CD4-positive, alpha-beta memory T cell (primary cell): ENCODE results near the gene MEX3C. TPM values are rescaled to one million over a fixed set of nuclear protein-coding genes. Genes with fewer than 3 reads are reported as not detected.
A peak's percentile ranks its signal among the peaks of the same experiment; 100 is the strongest.

Experiments
- CTCF ChIA-PET: fragments of 350-600 bp; sonication (Branson Sonifier 250); formaldehyde crosslinking; loops from one replicate; lab custom pipeline; 2021; ENCODE audit warnings: inconsistent platforms; ENCODE audit not compliant: partially characterized antibody; lab: Charles Lee
- POLR2A ChIA-PET: fragments of 350-600 bp; sonication (Branson Sonifier 250); formaldehyde crosslinking; loops from one replicate; lab custom pipeline; 2021; ENCODE audit not compliant: partially characterized antibody; lab: Charles Lee
- DNase-seq, 5 donors: peaks; one replicate each; pipeline versions ENCODE4 v3.0.0 to v3.0.0-alpha.2; 2020 to 2022; ENCODE audit warnings: mixed read lengths in 1 of 5
- H3K27ac ChIP-seq: one replicate; pipeline ENCODE4 v1.7.0; 2013; ENCODE audit warnings: low read depth, low read length
- H3K27me3 ChIP-seq: 2 replicates; pipeline ENCODE4 v1.7.0; 2013; ENCODE audit warnings: mild to moderate bottlenecking, low read length, moderate library complexity; ENCODE audit not compliant: insufficient read depth
- H3K36me3 ChIP-seq: 2 replicates; pipeline ENCODE4 v1.7.0; 2013; ENCODE audit warnings: mild to moderate bottlenecking, low read length, moderate library complexity; ENCODE audit not compliant: insufficient read depth
- H3K4me1 ChIP-seq: 2 replicates; pipeline ENCODE4 v1.7.0; 2013; ENCODE audit warnings: mild to moderate bottlenecking, low read length, moderate library complexity; ENCODE audit not compliant: insufficient read depth
- H3K4me3 ChIP-seq, 2 donors: one replicate each; pipeline ENCODE4 v1.7.0; 2013; ENCODE audit warnings: low read length in 2 of 2, mild to moderate bottlenecking in 1 of 2
- H3K9me3 ChIP-seq, 2 donors: one replicate each; pipeline ENCODE4 v1.7.0; 2013; ENCODE audit warnings: low read length in 2 of 2, control low read depth in 1 of 2; ENCODE audit not compliant: control insufficient read depth in 1 of 2
- H3K27ac Mint-ChIP-seq, 7 donors: one replicate each; pipeline ENCODE4 v1.8.0; 2020 to 2021; ENCODE audit warnings: mixed read lengths in 7 of 7, mild to moderate bottlenecking in 6 of 7, inconsistent platforms in 3 of 7, moderate library complexity in 3 of 7
- H3K27me3 Mint-ChIP-seq, 2 donors: one replicate each; pipeline ENCODE4 v1.8.0; 2020 to 2021; ENCODE audit warnings: mixed read lengths in 2 of 2
- H3K36me3 Mint-ChIP-seq, 2 donors: one replicate each; pipeline ENCODE4 v1.8.0; 2020 to 2021; ENCODE audit warnings: mixed read lengths in 2 of 2, inconsistent platforms in 1 of 2, mild to moderate bottlenecking in 1 of 2
- H3K4me1 Mint-ChIP-seq, 4 donors: one replicate each; pipeline ENCODE4 v1.8.0; 2020 to 2021; ENCODE audit warnings: mixed read lengths in 4 of 4, mild to moderate bottlenecking in 1 of 4
- H3K4me3 Mint-ChIP-seq, 8 donors: one replicate each; pipeline ENCODE4 v1.8.0; 2020 to 2021; ENCODE audit warnings: mixed read lengths in 8 of 8, mild to moderate bottlenecking in 7 of 8, moderate library complexity in 6 of 8, inconsistent platforms in 3 of 8
- H3K9me3 Mint-ChIP-seq, 8 donors: one replicate each; pipeline ENCODE4 v1.8.0; 2020 to 2021; ENCODE audit warnings: mixed read lengths in 8 of 8, mild to moderate bottlenecking in 5 of 8, inconsistent platforms in 3 of 8, moderate library complexity in 1 of 8
- intact Hi-C: fragments of 100-400 bp; cut with micrococcal nuclease; formaldehyde crosslinking; loops from one replicate; pipeline ENCODE4 v1.15.1; 2023
- polyA plus RNA-seq, 2 donors: library from polyadenylated mRNA; unstranded; fragments of 300-500 nt; fragmentation: Illumina TruSeq; gene quantifications; one replicate each; pipeline ENCODE4 v1.2.3, GENCODE V29; 2021
- total RNA-seq, 2 experiments: library from RNA; stranded (reverse); gene quantifications; one replicate each; pipeline ENCODE4 v1.2.3, GENCODE V29; 2021

MEX3C gene
- total and polyA plus RNA-seq, 4 experiments from 2014 or later: 3.5 to 64.8 (median 35.7) TPM

DNA sequence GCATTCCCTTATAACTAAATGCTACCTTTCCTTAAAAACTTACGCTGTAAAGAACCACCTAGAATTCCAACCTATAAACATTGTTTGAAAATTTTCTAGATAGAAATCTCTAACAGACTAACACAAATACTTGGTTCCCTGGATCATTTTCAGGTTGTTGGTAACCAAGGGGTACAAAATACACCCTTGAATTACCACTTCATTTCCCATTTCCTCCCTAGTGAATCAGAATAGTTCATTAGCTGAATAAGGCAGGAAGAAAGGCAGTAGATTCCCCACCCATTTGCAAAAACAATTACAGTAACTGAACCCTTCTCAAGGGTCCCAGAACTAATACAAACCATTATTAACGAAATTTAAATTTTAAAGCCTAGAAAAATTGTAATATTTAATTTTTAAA lies 5.5 kb downstream of the MEX3C start:
- ChIA-PET POLR2A (interaction anchor here (1.2 to 2.6 kb wide), 2 partner anchors 10 to 38 kb away, joined by 7 to 12 read pairs; no protein-coding TSS in a partner anchor), CTCF (interaction anchor here (0.6 to 1.9 kb wide), 2 partner anchors 63 to 81 kb away, joined by 3 to 9 read pairs; no protein-coding TSS in a partner anchor)
- Mint-ChIP-seq H3K9me3 (no peaks in the 10 kb centered on the region), H3K36me3 (peaks cover 2 to 21% of the 10 kb centered on the region in 2 donors), H3K4me3 (peak overlapping the region in 4 of 8 donors; percentile 12 to 50 (median 13)), H3K4me1 (peaks cover 55 to 82% (median 69%) of the 10 kb centered on the region in 4 donors), H3K27me3 (no peaks in the 10 kb centered on the region), H3K27ac (peak overlapping the region in 4 of 7 donors; percentile 4 to 74 (median 58))
- intact Hi-C loops: loop anchor here (10.0 kb wide), 2 partner anchors 1377 to 1697 kb away; partner anchors contain the start of genes ACAA2 and RPL17
- no peaks in the 10 kb centered on the region for H3K27me3 ChIP-seq
- no peaks in the 10 kb centered on the region for H3K36me3 ChIP-seq
- H3K9me3 ChIP-seq: no peaks in the 10 kb centered on the region
- DNase-seq: no peak
- peak overlapping the region; percentile 18 for H3K27ac ChIP-seq
- peaks cover 79% of the 10 kb centered on the region for H3K4me1 ChIP-seq
- no peak overlapping the region for H3K4me3 ChIP-seq

DNA sequence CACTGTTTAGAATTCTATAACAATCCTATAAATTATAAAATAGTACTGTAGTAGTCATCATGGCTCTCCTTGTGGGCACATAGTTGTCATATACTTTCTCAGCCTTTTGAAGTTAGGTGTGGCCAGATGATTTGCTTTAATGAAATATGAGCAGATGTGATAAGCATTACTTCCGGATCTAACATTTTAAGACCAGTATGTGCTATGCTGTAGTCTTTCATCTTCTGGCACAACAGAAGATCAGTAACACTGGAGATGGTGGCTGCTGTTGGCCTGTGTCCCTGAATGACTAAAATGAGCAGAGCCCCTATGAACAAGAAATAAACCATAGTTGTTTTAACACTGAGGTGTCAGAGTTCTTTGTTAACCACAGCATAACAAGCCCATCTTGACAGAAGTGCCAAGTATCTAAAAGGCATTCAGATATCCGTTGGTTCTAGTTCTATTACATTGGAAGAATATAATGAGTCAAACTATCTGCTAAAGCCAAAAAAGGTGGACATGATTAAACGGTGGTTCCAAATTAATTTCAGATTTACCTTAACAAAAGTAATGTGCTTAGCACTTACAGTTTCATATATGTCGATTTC lies 6.3 kb downstream of the MEX3C start:
- Mint-ChIP-seq H3K36me3 (peaks cover 5 to 27% of the 10 kb centered on the region in 2 donors), H3K27me3 (no peaks in the 10 kb centered on the region), H3K9me3 (no peaks in the 10 kb centered on the region), H3K27ac (peak overlapping the region; percentile 33 to 91 (median 74)), H3K4me3 (peak overlapping the region in 7 of 8 donors; percentile 14 to 65 (median 47)), H3K4me1 (peaks cover 61 to 90% (median 76%) of the 10 kb centered on the region in 4 donors)
- POLR2A ChIA-PET: interaction anchor here (1.6 kb wide), 1 partner anchor 37 kb away, joined by 3 read pairs; no protein-coding TSS in a partner anchor
- Histone ChIP-seq H3K27ac (peak overlapping the region; percentile 18), H3K27me3 (no peaks in the 10 kb centered on the region), H3K9me3 (no peaks in the 10 kb centered on the region), H3K4me3 (no peak overlapping the region), H3K36me3 (no peaks in the 10 kb centered on the region), H3K4me1 (peaks cover 87% of the 10 kb centered on the region)
- CTCF ChIA-PET: interaction anchor here (0.6 kb wide), 1 partner anchor 63 kb away, joined by 3 read pairs; no protein-coding TSS in a partner anchor
- intact Hi-C loops: loop anchor here (10.0 kb wide), 2 partner anchors 1376 to 1696 kb away; partner anchors contain the start of genes ACAA2 and RPL17
- DNase-seq: peak; percentile 39 to 60 (median 50)

- ChIA-PET POLR2A (no interaction called here), CTCF (no interaction called here)
- intact Hi-C loops: loop anchor here (10.0 kb wide), 2 partner anchors 1375 to 1695 kb away; partner anchors contain the start of genes ACAA2 and RPL17
- peaks cover 13 to 25% of the 10 kb centered on the region in 2 donors for H3K36me3 Mint-ChIP-seq
- H3K27ac ChIP-seq: no peak overlapping the region
- peaks cover 0 to 1% (median 0%) of the 10 kb centered on the region in 8 donors for H3K9me3 Mint-ChIP-seq
- H3K4me1 ChIP-seq: peaks cover 90% of the 10 kb centered on the region
- H3K27ac Mint-ChIP-seq: peak overlapping the region in 5 of 7 donors; percentile 41 to 74 (median 46)
- peak overlapping the region in 3 of 8 donors; percentile 9 to 43 (median 36) for H3K4me3 Mint-ChIP-seq
- no peak overlapping the region for H3K4me3 ChIP-seq
- H3K36me3 ChIP-seq: no peaks in the 10 kb centered on the region
- no peak for DNase-seq
- H3K9me3 ChIP-seq: no peaks in the 10 kb centered on the region
- no peaks in the 10 kb centered on the region for H3K27me3 Mint-ChIP-seq
- no peaks in the 10 kb centered on the region for H3K27me3 ChIP-seq
- H3K4me1 Mint-ChIP-seq: peaks cover 62 to 86% (median 76%) of the 10 kb centered on the region in 4 donors
Observed at GRCh38 chr18:51190000-51190399, 7.5 kb downstream of the MEX3C start.

DNA sequence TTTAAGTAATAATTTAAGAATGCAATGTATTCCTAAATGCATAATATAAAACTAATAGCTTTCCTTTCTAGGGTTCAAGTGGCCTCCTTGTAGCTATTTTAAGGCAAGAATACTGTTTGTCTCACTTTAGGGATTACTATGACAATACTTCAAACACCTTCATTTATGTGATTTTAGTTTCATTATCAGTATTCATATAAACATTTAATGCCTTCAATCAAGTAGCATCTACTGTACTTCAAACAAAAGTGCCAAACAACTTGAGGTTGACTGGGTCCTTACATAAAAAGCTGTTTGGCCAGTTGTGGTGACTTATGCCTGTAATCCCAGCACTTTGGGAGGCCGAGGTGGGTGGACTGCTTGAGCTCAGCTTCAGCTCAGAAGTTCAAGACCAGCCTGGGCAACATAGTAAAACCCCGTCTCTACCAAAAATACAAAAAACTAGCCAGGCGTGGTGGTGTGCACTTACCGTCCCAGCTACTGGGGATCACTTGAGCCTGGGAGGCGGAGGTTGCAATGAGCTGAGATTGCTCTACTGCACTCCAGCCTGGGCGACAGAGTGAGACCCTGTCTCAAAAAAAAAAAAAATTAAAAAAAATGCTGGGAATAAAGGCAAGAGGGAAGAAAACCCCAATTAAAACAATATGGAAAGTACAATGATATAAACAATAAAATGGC lies 9.3 kb downstream of the MEX3C start:
- peak in 2 of 5 donors; percentile 34 to 38 for DNase-seq
- H3K36me3 ChIP-seq: no peaks in the 10 kb centered on the region
- H3K9me3 Mint-ChIP-seq: peaks cover 0 to 1% (median 0%) of the 10 kb centered on the region in 8 donors
- H3K4me3 Mint-ChIP-seq: peak overlapping the region; percentile 28 to 84 (median 62)
- no peaks in the 10 kb centered on the region for H3K27me3 Mint-ChIP-seq
- H3K4me1 Mint-ChIP-seq: peaks cover 55 to 87% (median 68%) of the 10 kb centered on the region in 4 donors
- no peak overlapping the region for H3K4me3 ChIP-seq
- no peaks in the 10 kb centered on the region for H3K9me3 ChIP-seq
- peak overlapping the region in 5 of 7 donors; percentile 32 to 85 (median 77) for H3K27ac Mint-ChIP-seq
- H3K36me3 Mint-ChIP-seq: peaks cover 17 to 33% of the 10 kb centered on the region in 2 donors
- ChIA-PET POLR2A (interaction anchor here (1.0 to 3.6 kb wide), 3 partner anchors 8 to 36 kb away, joined by 3 to 23 read pairs (median 5); partner anchors contain the start of gene MEX3C), CTCF (interaction anchor here (1.2 to 2.9 kb wide), 2 partner anchors 8 to 11 kb away, joined by 3 to 7 read pairs; no protein-coding TSS in a partner anchor)
- H3K27me3 ChIP-seq: no peaks in the 10 kb centered on the region
- H3K4me1 ChIP-seq: peaks cover 89% of the 10 kb centered on the region
- intact Hi-C loops: no loop called here
- peak overlapping the region; percentile 21 for H3K27ac ChIP-seq

- Histone ChIP-seq H3K36me3 (no peaks in the 10 kb centered on the region), H3K27ac (no peak overlapping the region), H3K4me1 (peaks cover 72% of the 10 kb centered on the region), H3K9me3 (no peaks in the 10 kb centered on the region), H3K4me3 (no peak overlapping the region), H3K27me3 (no peaks in the 10 kb centered on the region)
- ChIA-PET CTCF (interaction anchor here (2.9 kb wide), 1 partner anchor 11 kb away, joined by 7 read pairs; no protein-coding TSS in a partner anchor), POLR2A (interaction anchor here (3.6 kb wide), 1 partner anchor 11 kb away, joined by 23 read pairs; the partner anchor contains the start of gene MEX3C)
- no peak overlapping the region for H3K27ac Mint-ChIP-seq
- peaks cover 0 to 1% (median 0%) of the 10 kb centered on the region in 8 donors for H3K9me3 Mint-ChIP-seq
- DNase-seq: no peak
- intact Hi-C loops: no loop called here
- no peaks in the 10 kb centered on the region for H3K27me3 Mint-ChIP-seq
- H3K4me1 Mint-ChIP-seq: peaks cover 47 to 83% (median 61%) of the 10 kb centered on the region in 4 donors
- no peak overlapping the region for H3K4me3 Mint-ChIP-seq
- peaks cover 17 to 39% of the 10 kb centered on the region in 2 donors for H3K36me3 Mint-ChIP-seq
Observed at GRCh38 chr18:51185075-51185474, 12.4 kb downstream of the MEX3C start.

DNA sequence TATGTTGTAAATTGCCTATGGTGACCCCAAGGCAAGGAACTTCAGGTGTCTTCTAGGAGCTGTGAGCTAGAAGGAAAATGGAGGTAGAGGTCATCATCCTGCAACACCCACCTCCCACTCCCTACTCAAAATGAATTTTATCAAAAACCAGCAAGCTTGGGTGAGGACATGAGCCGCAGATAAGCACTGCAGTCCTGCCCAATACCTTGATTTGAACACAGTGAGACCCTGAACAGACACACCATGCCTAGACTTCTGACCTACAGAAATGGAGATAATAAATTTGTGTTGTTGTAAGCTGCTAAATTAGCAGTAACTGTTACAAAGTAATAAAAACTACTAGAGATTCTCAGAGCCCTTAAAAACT lies 13.4 kb downstream of the MEX3C start:
- no peak overlapping the region for H3K27ac ChIP-seq
- Mint-ChIP-seq H3K4me1 (peaks cover 45 to 85% (median 64%) of the 10 kb centered on the region in 4 donors), H3K9me3 (peaks cover 0 to 1% (median 0%) of the 10 kb centered on the region in 8 donors), H3K27ac (peak overlapping the region in 1 of 7 donors; percentile 17), H3K36me3 (peaks cover 17 to 39% of the 10 kb centered on the region in 2 donors), H3K4me3 (no peak overlapping the region), H3K27me3 (no peaks in the 10 kb centered on the region)
- ChIA-PET CTCF (interaction anchor here (0.8 to 2.2 kb wide), 2 partner anchors 12 to 15 kb away, joined by 3 to 12 read pairs; no protein-coding TSS in a partner anchor), POLR2A (interaction anchor here (0.8 to 1.1 kb wide), 2 partner anchors 12 to 305 kb away, joined by 3 read pairs; partner anchors contain the start of gene ME2)
- H3K4me3 ChIP-seq: no peak overlapping the region
- H3K4me1 ChIP-seq: peaks cover 65% of the 10 kb centered on the region
- H3K36me3 ChIP-seq: no peaks in the 10 kb centered on the region
- intact Hi-C loops: no loop called here
- no peaks in the 10 kb centered on the region for H3K27me3 ChIP-seq
- no peaks in the 10 kb centered on the region for H3K9me3 ChIP-seq
- no peak for DNase-seq
